Measurements from ENCODE around the gene SPATA3.
A peak's percentile ranks its signal among the peaks of the same experiment; 100 is the strongest.

Gene SPATA3

DNA sequence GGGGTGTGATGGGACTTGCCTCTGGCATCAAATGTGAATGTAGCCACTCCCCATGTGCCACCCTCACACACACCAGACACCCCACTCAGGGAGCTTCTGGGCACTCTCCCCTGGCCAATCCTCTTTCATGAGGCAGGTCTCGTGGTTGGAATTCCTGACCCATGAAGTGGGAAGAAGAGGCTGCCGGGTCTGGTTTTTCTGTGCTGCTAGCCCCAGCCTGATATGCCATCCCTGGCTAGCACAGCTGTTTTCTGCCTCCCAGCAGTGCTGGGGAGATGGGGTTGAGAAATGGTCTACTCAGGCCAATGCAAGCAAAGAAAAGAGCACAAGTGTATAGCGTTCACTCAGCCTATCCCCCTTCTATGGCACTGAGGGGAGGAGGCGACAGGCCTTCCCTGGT lies 40.2 kb downstream of the SPATA3 start:
- no peaks in the 10 kb centered on the region for H3K36me3 Mint-ChIP-seq
- peaks cover 35 to 57% of the 10 kb centered on the region in 2 donors for H3K27me3 Mint-ChIP-seq
- DNase-seq (no peak), ATAC-seq (replicated peaks) (no peak)
- no peaks in the 10 kb centered on the region for H3K9me3 Mint-ChIP-seq
- H3K27ac Mint-ChIP-seq, result no peak overlapping the region
- H3K4me1 Mint-ChIP-seq, result peaks cover 10 to 21% of the 10 kb centered on the region in 2 donors
- no peak overlapping the region for H3K4me3 Mint-ChIP-seq

- Mint-ChIP-seq H3K36me3 (no peaks in the 10 kb centered on the region), H3K9me3 (no peaks in the 10 kb centered on the region), H3K27me3 (peaks cover 40 to 62% of the 10 kb centered on the region in 2 donors), H3K27ac (no peak overlapping the region), H3K4me1 (peaks cover 10 to 21% of the 10 kb centered on the region in 2 donors), H3K4me3 (no peak overlapping the region)
- DNase-seq (no peak), ATAC-seq (replicated peaks) (no peak)
Measured at GRCh38 chr2:231036578-231037106, 40.7 kb downstream of the SPATA3 start.

DNA sequence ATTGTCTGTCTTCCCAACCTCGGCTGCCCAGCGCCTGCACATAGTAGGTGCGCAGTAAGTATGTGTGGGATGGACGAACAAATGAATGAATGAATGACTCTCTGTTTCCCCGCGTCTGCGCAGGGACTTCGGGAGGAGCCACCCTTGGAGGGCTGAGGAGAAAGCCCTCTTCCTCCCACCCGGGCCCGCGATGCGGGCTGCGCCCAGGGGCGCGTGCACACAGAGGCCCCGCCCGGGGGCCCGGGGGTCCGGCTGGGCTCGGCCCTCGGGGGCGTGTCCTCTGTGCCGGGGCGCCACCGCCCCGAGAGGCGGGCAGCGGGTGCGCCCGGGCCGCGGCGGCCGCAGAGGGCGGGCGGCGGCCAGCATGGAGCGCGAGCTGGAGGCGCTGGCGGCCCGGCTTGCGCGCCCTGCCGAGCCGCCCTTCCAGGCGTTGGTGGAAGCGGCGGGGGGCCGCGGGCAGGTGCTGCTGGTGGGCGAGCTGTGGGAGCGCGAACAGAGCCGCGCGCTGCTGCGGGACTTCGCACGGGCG lies 41.3 kb downstream of the SPATA3 start, which contains the start of gene C2orf72:
C2orf72 (plus strand) TSS at position 322 of the 529 bp plus-strand sequence; CDS start at position 365, 43 bp downstream.
- peak; percentile 29 for ATAC-seq (replicated peaks)
- H3K36me3 Mint-ChIP-seq, result no peaks in the 10 kb centered on the region
- H3K27ac Mint-ChIP-seq, result no peak within 1 kb of the TSS
- DNase-seq, result no peak
- H3K4me1 Mint-ChIP-seq, result peaks cover 10 to 21% of the 10 kb centered on the region in 2 donors
- peaks cover 42 to 64% of the 10 kb centered on the region in 2 donors for H3K27me3 Mint-ChIP-seq
- H3K4me3 Mint-ChIP-seq, result peak within 1 kb of the TSS; percentile 59 to 62
- no peaks in the 10 kb centered on the region for H3K9me3 Mint-ChIP-seq

- Mint-ChIP-seq H3K4me3 (peak overlapping the region; percentile 59 to 62), H3K9me3 (no peaks in the 10 kb centered on the region), H3K27me3 (peaks cover 41 to 60% of the 10 kb centered on the region in 2 donors), H3K27ac (no peak overlapping the region), H3K36me3 (no peaks in the 10 kb centered on the region), H3K4me1 (peaks cover 10 to 21% of the 10 kb centered on the region in 2 donors)
- DNase-seq, result no peak
- peak; percentile 20 to 22 for ATAC-seq (replicated peaks)
Measured at GRCh38 chr2:231037731-231038482, 42.0 kb downstream of the SPATA3 start.

- DNase-seq (no peak), ATAC-seq (replicated peaks) (no peak)
- no peaks in the 10 kb centered on the region for H3K9me3 Mint-ChIP-seq
- H3K4me3 Mint-ChIP-seq, result peak overlapping the region; percentile 59 to 62
- no peak overlapping the region for H3K27ac Mint-ChIP-seq
- H3K36me3 Mint-ChIP-seq, result no peaks in the 10 kb centered on the region
- peaks cover 8 to 21% of the 10 kb centered on the region in 2 donors for H3K4me1 Mint-ChIP-seq
- peaks cover 41 to 60% of the 10 kb centered on the region in 2 donors for H3K27me3 Mint-ChIP-seq
Measured at GRCh38 chr2:231038483-231039293, 42.8 kb downstream of the SPATA3 start.

DNA sequence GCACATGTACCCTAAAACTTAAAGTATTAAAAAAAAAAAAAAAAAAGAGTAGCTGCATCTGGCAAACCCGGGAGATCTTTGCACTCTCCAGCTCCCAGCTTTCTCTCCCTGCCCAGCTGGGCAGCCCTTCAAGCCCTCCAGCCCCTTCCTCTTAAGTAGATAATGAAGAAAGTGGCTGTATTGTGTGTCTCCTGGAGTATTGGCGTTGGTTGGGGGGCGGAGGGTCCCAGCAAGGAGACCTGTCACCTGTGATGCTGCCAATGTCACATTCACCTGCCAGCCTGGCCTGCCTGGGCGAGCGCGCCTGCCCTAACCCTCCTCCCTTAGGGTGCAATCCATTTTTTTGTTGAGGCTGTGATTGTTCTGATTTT lies 43.4 kb downstream of the SPATA3 start:
- H3K27ac Mint-ChIP-seq, result no peak overlapping the region
- H3K9me3 Mint-ChIP-seq, result no peaks in the 10 kb centered on the region
- H3K36me3 Mint-ChIP-seq, result no peaks in the 10 kb centered on the region
- peaks cover 41 to 60% of the 10 kb centered on the region in 2 donors for H3K27me3 Mint-ChIP-seq
- peaks cover 8 to 16% of the 10 kb centered on the region in 2 donors for H3K4me1 Mint-ChIP-seq
- DNase-seq (no peak), ATAC-seq (replicated peaks) (no peak)
- no peak overlapping the region for H3K4me3 Mint-ChIP-seq

GRCh38 chr2:231039821-231040364 lies 44.0 kb downstream of the SPATA3 start:
- peaks cover 4 to 10% of the 10 kb centered on the region in 2 donors for H3K4me1 Mint-ChIP-seq
- no peaks in the 10 kb centered on the region for H3K36me3 Mint-ChIP-seq
- peaks cover 41 to 58% of the 10 kb centered on the region in 2 donors for H3K27me3 Mint-ChIP-seq
- DNase-seq, result no peak
- H3K27ac Mint-ChIP-seq, result no peak overlapping the region
- H3K9me3 Mint-ChIP-seq, result no peaks in the 10 kb centered on the region
- no peak overlapping the region for H3K4me3 Mint-ChIP-seq
- ATAC-seq (replicated peaks), result no peak

- H3K27me3 Mint-ChIP-seq, result peaks cover 36 to 49% of the 10 kb centered on the region in 2 donors
- no peak overlapping the region for H3K4me3 Mint-ChIP-seq
- H3K9me3 Mint-ChIP-seq, result no peaks in the 10 kb centered on the region
- H3K4me1 Mint-ChIP-seq, result peaks cover 4 to 5% of the 10 kb centered on the region in 2 donors
- no peak for DNase-seq
- ATAC-seq (replicated peaks), result no peak
- H3K36me3 Mint-ChIP-seq, result no peaks in the 10 kb centered on the region
- H3K27ac Mint-ChIP-seq, result no peak overlapping the region
Measured at GRCh38 chr2:231041061-231041689, 45.3 kb downstream of the SPATA3 start.

GRCh38 chr2:231043796-231044195 lies 47.9 kb downstream of the SPATA3 start:
- no peaks in the 10 kb centered on the region for H3K36me3 Mint-ChIP-seq
- no peaks in the 10 kb centered on the region for H3K9me3 Mint-ChIP-seq
- ATAC-seq (replicated peaks), result no peak
- no peaks in the 10 kb centered on the region for H3K4me1 Mint-ChIP-seq
- H3K27ac Mint-ChIP-seq, result no peak overlapping the region
- DNase-seq, result no peak
- H3K27me3 Mint-ChIP-seq, result peaks cover 22 to 37% of the 10 kb centered on the region in 2 donors
- no peak overlapping the region for H3K4me3 Mint-ChIP-seq

GRCh38 chr2:231046916-231047273 lies 51.0 kb downstream of the SPATA3 start:
- no peaks in the 10 kb centered on the region for H3K9me3 Mint-ChIP-seq
- no peak overlapping the region for H3K4me3 Mint-ChIP-seq
- H3K36me3 Mint-ChIP-seq, result no peaks in the 10 kb centered on the region
- H3K27ac Mint-ChIP-seq, result no peak overlapping the region
- DNase-seq (no peak), ATAC-seq (replicated peaks) (no peak)
- H3K27me3 Mint-ChIP-seq, result peaks cover 6 to 16% of the 10 kb centered on the region in 2 donors
- H3K4me1 Mint-ChIP-seq, result no peaks in the 10 kb centered on the region

GRCh38 chr2:231047274-231047922 lies 51.5 kb downstream of the SPATA3 start:
- Mint-ChIP-seq H3K4me1 (peaks cover 1 to 3% of the 10 kb centered on the region in 2 donors), H3K4me3 (no peak overlapping the region), H3K27me3 (peaks cover 4 to 13% of the 10 kb centered on the region in 2 donors)

GRCh38 chr2:231047923-231048915 lies 52.3 kb downstream of the SPATA3 start:
- Mint-ChIP-seq H3K27ac (no peak overlapping the region), H3K4me3 (no peak overlapping the region), H3K27me3 (peaks cover 4 to 20% of the 10 kb centered on the region in 2 donors), H3K36me3 (no peaks in the 10 kb centered on the region), H3K9me3 (no peaks in the 10 kb centered on the region), H3K4me1 (peaks cover 5 to 12% of the 10 kb centered on the region in 2 donors)
- DNase-seq (no peak), ATAC-seq (replicated peaks) (no peak)

More at GRCh38 chr2:231047274-231047922, 51.5 kb downstream of the SPATA3 start:
- H3K9me3 Mint-ChIP-seq, result no peaks in the 10 kb centered on the region
- no peaks in the 10 kb centered on the region for H3K36me3 Mint-ChIP-seq
- ATAC-seq (replicated peaks) (no peak), DNase-seq (no peak)
- H3K27ac Mint-ChIP-seq, result no peak overlapping the region
